Measurements from ENCODE around the gene FAM98B. TPM values are rescaled to one million over a fixed set of nuclear protein-coding genes. Genes with fewer than 3 reads are reported as not detected.

Gene FAM98B
- total and polyA plus RNA-seq, 10 of the 15 experiments (the other 5 are each of a cell fraction or from before 2014, with no cell fraction given) = 1.3 to 36.7 (median 10.9) TPM

DNA sequence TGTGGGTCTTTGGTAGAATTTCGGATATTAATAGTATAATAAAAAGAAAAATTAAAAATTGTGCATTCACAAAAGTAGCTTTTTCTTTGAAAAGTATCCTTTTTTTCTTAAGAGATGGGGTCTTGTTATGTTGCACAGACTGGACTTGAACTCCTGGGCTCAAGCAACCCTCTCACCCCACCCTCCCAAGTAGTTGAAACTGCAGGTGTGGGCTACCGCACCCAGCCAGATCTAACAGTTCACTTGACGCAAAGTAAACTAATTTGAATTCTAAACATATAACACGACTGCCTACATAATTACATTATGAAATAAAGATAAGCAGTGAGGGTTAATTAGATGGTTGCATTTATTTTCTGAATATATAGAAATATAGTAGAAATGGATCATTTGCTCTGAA is 10.7 kb downstream of the FAM98B start (continued):
- TF ChIP-seq, protein P1, sequence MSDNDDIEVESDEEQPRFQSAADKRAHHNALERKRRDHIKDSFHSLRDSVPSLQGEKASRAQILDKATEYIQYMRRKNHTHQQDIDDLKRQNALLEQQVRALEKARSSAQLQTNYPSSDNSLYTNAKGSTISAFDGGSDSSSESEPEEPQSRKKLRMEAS (IDR thresholded peaks at IDR 0.05; ENCODE audit: low read depth, low read length) = no peak
- TF ChIP-seq YBX1 (IDR thresholded peaks at IDR 0.05) = no peak

DNA sequence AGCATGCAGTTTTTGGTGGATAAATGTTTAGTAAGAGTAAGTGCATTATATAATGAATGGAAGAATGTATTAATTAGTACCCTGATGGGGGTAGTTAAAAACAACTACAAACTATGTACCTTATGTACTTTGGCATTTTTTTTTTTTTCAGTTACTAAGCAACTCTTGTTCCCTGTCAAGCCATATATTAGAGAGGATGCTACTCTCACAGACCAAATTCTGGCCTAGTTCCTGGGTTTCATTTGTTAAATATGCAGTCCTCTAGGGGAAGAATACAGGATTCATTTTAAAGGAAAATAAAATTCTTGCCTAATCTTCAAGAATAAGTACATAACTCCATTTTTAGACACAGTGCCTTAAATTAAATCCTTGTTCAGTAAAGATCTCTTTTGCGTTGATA is 16.9 kb downstream of the FAM98B start:
- no peaks in the 10 kb centered on the region for H3K27me3 ChIP-seq (replicated peaks in 1 of 2; ENCODE audit: control insufficient read depth in 2 of 2, insufficient read depth in 2 of 2, low read length in 1 of 2)
- in situ Hi-C loops (cut with MboI) = no loop called here
- BruUV-seq (replicated peaks) = no TSS peak
- RAD21 ChIA-PET (ENCODE audit: unreplicated experiment) = interaction anchor here (0.8 to 2.8 kb wide), 5 partner anchors 30 to 229 kb away, joined by 3 to 33 read pairs (median 5); no protein-coding TSS in a partner anchor
- CTCF ChIA-PET = interaction anchor here (0.9 to 5.8 kb wide), 6 partner anchors 30 to 228 kb away, joined by 3 to 76 read pairs (median 28); no protein-coding TSS in a partner anchor
- no peak overlapping the region for H3K27ac ChIP-seq (ENCODE audit: control insufficient read depth, insufficient read depth)
- SMC1A ChIA-PET (ENCODE audit: uncharacterized antibody, unreplicated experiment) = interaction anchor here (1.1 to 5.9 kb wide), 6 partner anchors 13 to 228 kb away, joined by 3 to 73 read pairs (median 15); partner anchors contain the start of gene FAM98B
- H3K36me3 ChIP-seq (ENCODE audit: control insufficient read depth in 2 of 2, insufficient read depth in 2 of 2, low read length in 1 of 2) = peaks cover 3 to 10% of the 10 kb centered on the region in 2 experiments; a peak in 3 of 4 replicates
- POLR2A ChIA-PET = interaction anchor here (1.0 kb wide), 1 partner anchor 17 kb away, joined by 3 read pairs; the partner anchor contains the start of gene FAM98B
- no peaks in the 10 kb centered on the region for H3K79me2 ChIP-seq (ENCODE audit: control insufficient read depth, insufficient read depth, low read length)
- no peaks in the 10 kb centered on the region for H3K4me1 ChIP-seq (ENCODE audit: control insufficient read depth, insufficient read depth, low read length)
- TF ChIP-seq IKZF1 (conservative IDR thresholded peaks at IDR 0.05) (no peak), POLR2AphosphoS2 (IDR thresholded peaks at IDR 0.05; ENCODE audit: low read depth, low read length) (no peak), TBL1XR1 (IDR thresholded peaks at IDR 0.05; ENCODE audit: low read depth, low read length) (no peak), MYB (IDR thresholded peaks at IDR 0.05; ENCODE audit: borderline replicate concordance, low read depth, low read length) (no peak)
- FAIRE-seq (no peak), ATAC-seq (no peak), DNase-seq (ENCODE audit: low read depth, low spot score) (no peak)
- no peak overlapping the region for H2AFZ ChIP-seq (ENCODE audit: control insufficient read depth, low read depth, low read length)
- no peak overlapping the region for H3K4me3 ChIP-seq
- 96% methylated on average over 1 of the region's 1 CpG for WGBS (ENCODE audit: insufficient coverage, insufficient replicate concordance, low lambda C conversion rate, missing lambda C conversion rate)
- no peak overlapping the region for H3K9ac ChIP-seq (ENCODE audit: control insufficient read depth, insufficient read depth, low read length)
- intact Hi-C loops (cut with micrococcal nuclease; ENCODE audit: unreplicated experiment) = loop anchor here (5.0 kb wide), 1 partner anchor 91 kb away; the partner anchor contains the start of gene RASGRP1
- no peak overlapping the region for H3K4me2 ChIP-seq (ENCODE audit: control insufficient read depth, insufficient read depth)
- no peaks in the 10 kb centered on the region for H4K20me1 ChIP-seq (ENCODE audit: control insufficient read depth, insufficient read depth)
- H3K9me3 ChIP-seq (replicated peaks; ENCODE audit: control insufficient read depth, insufficient read depth, low read length) = no peaks in the 10 kb centered on the region

All from GM12878 (cell line).